CD4-positive, alpha-beta T cell treated with Interleukin-6 at 100 ng/mL for 8 hours (primary cell): ENCODE data around the gene NEIL3.

Experiments used
- DNase-seq: peaks from one replicate; pipeline ENCODE4 v3.0.0-alpha.2; 2020; ENCODE audit warnings: mixed read lengths, low spot score

The NEIL3 gene

DNA sequence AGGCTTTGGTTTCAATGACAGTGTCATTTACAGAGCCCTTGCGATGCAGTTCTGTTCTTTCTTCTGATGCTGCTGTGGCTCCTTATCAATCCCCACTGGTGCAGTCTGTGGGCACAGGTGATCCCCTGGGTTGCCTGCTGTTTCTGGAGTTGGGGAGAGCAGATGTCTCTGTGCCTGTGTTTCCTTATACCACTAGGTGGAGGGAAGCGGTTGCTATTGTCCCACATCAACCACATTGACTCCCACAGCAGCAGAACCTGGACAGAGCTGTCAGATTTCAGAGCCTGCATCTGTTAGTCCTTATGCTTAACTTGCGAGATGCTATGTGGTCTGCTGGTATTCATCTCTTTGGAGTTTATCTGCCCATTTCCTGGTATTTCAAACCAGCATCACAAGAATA, 57.7 kb downstream of the NEIL3 start:
- DNase-seq: peak; percentile 3

DNA sequence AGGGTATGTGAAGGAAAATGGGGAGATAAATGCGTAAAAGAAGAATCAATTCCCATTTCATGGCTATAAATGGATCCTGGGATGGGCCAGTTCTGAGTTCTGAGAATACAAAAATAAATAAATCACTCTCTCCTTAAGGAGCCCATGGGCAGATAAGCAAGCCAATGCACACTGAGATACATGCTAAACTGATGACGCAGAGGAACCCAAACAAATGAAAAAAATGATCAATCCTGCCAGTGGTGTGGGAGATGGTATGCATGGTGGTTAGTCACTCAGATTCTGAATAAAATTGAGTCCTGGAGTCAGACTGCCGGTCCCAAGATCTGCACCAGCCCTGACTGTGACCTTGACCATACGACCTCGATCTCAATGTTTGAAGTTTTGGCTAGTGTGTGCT, 59.7 kb downstream of the NEIL3 start:
- no peak for DNase-seq

DNA sequence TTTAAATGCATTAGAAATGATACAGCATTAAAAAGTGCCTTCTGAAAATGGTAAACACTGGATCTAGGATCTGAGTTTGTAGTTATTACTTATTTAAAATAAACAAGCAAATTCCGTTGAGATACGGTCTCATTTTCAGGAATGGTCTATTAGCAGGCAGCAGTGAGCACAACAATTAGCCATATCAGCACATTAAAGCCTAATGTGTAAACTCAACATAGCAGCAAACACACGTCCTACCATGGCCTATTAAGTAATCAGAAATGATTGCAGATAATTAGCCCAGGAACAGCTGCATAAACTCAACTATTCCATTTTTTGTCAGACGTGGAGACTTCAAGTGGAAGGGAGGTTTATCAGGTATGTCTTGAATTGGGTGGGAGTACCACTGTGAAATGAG, 61.8 kb downstream of the NEIL3 start:
- DNase-seq: no peak

DNA sequence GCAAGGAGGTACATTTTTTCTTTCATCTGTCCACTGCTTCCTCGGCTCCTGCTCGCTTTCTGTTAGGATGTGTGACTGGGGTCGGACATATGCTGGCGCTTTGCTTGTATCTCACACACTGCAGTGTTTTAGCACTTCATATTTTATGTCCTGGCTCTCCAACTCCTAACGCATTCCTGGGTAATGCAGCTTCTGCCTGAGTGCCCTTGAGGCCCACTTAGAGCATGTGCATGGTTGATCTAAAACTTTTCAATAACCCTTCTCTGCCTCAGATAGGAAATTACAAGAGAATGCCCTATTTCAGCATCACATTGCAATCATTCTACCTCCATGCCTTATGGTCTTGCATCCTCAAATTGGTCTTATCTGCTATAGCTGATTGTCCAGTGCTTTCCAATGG, 65.3 kb downstream of the NEIL3 start:
- no peak for DNase-seq

DNA sequence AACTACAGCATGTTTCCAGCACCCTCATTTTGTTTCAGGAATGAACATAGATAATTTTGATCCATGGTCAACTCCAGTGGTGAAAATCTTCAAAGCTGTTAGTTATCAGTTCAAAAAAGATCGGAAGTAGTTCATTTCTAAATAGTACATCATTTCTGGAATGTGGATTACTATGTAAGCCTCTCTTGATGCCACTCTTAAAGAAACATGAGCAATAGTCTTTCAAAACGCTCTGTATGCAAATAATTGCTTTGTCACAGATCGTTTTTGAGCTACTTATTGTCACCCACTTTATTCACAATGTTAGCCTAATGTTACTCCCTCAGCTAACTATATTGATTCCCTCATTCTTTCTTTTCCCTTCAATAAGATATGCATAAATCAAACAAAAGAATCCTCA, 65.7 kb downstream of the NEIL3 start:
- no peak for DNase-seq

DNA sequence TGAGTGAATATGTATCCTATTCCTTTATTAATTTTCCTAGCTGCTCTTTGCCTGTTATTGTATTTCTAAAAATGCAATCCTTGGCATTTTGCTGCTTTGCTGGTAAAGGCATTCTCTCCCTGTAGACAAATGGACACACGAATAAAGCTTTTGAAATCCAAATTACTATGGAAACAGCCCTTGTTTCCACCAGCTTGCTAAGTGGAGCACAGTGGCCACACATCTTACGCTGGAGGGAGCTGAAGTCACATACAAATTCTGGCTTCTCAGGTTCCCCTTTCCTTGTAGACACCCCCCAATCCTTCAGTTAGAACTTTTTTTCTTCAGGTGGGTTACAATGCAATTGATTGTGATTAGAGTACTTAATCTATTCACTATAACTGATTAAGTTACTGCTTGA, 66.3 kb downstream of the NEIL3 start:
- no peak for DNase-seq

DNA sequence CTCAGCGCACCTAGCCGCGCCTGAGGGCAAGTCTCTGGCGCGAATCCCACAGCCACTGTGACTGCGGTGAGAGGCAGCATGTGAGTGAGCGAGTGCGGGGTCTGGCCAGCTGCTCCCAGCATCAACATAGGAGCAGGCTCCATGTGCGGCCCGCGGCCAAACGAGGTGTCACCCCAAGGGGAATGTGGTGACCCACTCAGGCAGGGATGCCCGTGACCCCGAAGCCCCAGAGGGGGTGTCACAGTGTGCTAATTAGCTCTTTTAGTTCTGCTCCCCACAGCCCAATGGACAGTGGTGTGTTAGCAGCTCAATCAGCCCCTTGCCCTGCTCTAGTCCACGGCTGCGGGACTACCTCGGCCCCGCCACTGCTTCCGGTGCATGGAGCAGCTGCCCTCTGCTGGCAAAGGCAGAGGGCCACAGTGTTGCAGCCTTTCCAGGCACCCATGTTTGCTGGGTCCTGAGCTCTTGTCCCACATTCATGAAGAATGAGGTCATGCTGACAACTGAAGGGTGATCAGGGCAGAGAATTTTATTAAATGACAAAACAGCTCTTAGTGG, 71.1 kb downstream of the NEIL3 start:
- DNase-seq: no peak

DNA sequence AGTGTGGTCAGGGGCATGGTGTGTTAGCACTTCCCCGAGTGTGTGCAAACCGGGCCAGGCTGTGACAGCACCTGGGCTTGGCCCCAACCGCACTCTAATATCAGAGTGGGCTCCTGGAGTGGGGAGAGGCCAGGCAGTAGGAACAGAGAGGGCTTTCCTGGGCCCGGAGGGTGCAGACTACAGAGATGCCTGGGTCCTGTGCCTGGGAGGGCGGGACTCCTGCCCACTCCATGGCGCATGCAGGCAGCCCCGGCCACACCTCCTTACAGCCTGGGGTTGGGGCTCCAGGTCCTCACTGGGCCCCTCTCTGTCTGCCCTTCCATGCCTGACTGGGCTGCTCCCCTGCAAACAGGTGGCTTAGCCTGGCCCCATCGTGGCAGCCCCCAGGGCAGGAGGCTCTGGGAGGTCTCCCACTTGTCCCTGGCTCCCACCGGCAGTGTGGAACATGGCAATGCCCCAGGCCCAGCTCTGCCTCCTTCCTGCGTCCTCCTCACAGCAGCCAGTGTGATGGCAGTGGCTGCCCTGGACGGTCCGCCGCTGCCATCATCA, 72.2 kb downstream of the NEIL3 start:
- no peak for DNase-seq

DNA sequence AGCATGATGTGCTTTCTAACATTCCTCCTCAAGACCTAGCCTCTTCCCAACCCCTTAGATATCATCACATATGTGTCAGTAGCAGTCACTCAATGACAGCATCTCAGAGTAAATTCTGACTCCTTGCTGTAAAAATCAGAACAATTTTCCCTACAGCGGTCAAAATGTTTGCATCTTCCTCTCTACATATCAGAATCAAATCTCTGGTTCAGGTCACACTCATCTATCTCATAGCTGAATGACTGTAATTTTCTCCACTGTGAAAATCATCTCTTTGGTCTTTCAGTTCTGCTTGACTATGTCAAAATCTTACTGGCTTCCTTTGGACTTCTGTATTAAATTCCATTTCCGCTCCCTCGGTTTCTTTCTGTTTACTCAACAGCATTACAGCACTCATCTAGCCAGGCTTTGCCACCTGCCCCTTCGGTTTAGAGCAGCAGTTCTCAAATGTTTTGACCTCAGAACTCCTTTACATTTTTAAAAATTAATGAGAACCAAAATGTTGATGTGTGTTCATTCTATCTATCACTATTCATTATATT, 75.3 kb downstream of the NEIL3 start:
- DNase-seq: no peak

DNA sequence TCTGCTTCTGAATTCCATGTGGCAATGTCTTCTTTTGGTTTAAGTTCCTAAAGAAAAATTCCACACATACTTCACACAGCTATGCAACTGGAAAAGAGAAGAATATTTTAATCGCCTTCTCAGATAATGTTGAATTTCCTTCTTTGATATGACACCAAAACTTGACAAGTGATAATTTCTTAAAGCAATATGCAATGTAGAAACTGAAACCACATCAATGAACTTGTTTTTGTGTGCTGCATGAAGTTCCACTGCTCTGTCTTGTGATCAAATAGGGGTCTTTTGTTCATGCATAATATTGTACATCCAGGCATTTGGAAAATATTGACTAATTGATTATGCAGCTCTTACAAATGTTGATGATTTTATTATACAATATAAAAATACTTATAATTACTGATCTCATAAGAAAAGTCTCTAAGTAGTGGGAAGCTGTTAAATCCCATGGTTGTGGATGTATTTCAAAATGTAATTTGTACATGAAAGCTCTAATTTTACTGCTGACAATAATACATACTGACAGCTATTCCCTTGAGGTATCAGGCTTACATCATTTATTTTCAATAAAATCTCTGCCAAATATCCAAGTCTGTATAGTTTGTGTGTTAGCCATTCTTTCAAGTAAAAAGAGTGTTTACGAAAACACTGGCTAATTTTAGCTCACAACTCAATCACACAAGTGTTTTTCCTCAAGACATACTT, 76.1 kb downstream of the NEIL3 start:
- DNase-seq: no peak

DNA sequence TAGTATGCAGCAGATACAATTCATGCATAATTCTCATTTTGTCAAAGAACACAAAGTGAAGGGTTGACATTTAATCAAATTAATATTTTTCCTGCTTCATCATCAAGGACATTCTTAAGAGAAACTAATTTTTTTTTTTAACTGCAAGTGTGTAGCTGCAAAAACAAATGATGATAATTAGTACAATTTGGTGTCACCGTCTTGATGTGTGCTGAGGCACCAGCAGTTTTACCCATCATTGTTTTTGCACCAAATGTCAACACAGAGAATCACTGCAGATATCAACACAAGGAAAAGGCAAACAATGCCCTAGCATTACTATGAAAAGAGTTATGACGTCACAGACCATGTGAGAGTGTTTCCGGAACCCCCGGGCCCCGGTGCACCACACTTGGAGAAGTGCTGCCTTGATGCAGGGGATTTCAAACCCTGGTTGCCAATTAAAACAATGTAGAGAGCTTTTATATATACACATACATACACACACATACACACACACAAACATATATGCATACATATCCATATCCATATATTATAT, 76.7 kb downstream of the NEIL3 start:
- no peak for DNase-seq

DNA sequence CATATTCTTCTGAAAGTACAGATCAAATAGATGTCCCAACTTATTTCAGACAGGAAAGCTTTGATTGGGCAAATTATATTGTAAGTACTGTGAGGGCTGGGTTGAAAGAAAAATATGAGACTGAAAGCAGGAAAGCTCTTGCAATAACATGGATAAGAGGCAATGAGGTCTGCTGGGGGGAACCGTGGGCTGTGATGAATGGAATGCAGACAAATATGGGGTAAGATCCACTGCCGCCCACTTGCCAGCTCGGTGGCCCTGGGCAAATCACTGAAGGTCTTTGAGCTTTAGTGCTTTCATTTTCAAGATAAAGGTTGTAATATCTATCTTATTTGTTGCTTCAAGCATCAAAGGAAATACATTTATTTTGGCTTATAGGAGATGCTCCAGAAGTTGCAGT, 81.6 kb downstream of the NEIL3 start:
- no peak for DNase-seq

DNA sequence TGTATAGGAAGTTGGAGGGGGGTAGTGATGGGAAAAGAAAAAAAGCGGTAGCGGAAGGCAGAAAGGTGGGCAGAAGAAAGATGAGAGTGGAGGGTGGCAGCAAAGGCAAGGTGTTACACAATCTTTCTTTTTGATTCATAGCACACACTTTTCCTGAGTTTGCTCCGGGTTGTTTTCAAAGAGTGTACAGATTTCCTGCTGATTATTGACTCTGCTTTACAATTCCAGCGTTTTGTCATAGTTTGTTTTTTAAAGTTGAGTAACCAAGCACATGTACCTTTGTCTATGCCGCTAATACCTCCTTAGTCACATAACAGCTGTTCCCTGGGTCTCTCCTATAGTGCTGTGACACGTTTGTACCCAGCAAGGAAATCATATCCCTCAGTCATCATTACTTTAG, 82.3 kb downstream of the NEIL3 start:
- DNase-seq: no peak

DNA sequence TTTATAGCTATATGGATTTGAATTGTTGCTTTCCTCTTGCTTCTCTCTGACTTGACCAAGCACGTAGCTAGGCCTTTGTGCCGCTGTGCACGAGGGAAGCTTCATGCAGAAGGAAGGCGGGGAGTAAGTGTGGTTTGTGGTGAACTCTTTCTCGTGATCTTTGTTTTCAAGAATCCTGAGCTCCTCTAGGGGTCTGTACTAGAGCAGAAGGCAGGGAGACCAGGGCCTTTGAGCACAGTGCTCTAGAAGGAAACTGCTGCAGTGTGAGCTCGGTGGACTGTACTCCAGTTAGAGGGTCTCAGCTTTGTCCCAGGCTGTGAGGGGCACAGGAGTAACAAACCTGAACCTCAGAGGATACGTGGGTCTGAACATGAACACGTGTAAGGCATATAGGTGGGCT, 83.6 kb downstream of the NEIL3 start:
- peak; percentile 30 for DNase-seq

DNA sequence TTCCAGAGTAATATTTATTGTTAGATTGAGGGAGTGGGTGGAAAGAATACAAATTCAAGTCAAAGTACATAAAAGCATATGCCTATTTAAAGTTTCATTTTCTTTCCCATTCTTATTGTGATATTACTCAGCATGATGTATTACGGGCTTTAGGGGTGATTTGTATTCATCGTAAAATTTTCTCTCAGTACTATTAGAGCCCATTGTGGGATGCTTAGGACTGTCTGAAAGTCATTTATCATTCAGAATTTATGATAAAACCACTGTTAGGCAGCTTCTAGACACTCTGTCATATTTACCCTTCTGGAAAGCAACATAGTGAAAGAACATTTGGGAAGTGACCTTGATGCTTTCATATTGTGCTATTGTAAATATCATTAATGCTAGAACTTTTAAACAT, 86.7 kb downstream of the NEIL3 start:
- DNase-seq: no peak

DNA sequence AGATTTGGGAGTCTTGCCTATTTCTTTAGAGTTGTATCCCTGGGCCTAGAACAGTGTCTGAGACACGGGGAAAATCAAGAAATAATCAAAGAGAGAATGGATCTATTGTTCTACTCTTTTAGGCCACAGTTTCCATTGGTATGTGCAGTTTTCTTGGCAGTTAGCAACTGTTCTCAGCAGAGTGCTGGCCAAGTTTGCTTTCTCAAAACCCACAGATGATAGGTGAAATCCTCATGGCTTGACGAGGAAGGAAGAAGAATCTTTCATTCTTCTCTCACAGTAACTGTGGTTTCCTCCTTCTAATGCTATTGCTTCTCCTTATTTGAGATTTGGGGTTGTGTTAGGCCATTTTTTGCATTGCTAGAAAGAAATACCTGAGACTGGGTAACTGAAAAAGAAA, 90.4 kb downstream of the NEIL3 start:
- DNase-seq: no peak

DNA sequence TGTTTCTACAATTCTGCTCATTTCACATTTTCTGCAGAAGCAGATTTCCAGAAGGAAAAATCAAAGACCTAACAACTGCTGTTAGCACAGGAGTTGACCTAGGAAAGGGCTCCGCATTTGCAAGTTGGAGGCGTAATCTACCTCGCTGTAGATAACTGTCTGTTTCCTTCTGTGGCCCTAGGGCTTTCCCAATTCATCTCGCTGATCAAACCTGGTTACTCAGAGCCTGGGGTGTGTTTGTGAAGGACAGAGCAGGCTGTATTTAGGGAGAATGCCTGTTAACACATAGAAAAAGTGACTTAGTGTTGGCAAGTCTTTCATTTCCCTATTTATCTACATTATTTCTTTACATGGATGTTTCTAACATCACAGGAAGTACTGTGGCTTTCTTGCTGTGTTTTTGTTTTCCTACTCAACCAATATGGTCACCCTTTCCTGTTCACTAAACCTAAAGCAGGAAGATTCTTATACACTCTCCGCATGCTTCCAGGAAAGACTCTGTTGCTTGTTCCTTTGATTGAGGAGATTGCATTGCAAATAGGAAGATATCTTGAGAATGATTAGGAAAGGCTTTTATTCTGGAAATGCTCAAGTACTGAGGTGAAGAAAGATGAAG, 92.1 kb downstream of the NEIL3 start:
- DNase-seq: peak; percentile 1

DNA sequence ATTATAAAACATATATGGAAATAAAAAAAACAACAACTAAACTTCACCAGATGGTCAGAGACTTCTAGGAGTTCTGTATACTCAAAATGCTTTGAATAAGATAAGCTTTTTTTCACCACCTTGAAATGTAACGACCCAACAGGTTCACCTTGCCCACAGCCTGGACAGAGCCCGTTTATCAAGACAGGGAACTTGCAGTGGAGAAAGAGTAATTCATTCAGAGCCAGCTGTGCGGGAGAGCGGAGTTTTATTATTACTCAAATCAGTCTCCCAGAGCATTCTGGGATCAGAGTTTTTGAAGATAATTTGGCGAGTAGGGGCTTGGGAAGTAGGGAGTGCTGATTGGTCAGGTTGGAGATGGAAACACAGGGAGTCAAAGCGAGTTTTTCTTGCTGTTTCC, 94.1 kb downstream of the NEIL3 start:
- DNase-seq: no peak

DNA sequence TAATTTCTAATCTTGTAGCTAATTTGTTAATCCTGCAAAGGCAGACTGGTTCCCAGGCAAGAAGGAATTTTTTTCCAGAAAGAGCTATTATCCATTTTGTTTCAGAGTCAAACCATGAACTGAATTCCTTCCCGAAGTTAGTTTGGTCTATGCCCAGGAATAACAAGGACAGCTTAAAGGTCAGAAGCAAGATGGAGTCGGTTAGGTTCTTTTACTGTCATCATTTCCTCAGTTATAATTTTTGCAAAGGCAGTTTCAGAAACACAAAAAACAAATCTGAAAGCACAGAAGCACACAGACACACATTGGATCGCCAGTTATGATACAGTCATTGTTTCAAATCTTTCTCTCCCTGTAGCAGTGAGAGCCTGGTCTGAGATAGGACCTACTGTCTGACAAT, 94.7 kb downstream of the NEIL3 start:
- no peak for DNase-seq

DNA sequence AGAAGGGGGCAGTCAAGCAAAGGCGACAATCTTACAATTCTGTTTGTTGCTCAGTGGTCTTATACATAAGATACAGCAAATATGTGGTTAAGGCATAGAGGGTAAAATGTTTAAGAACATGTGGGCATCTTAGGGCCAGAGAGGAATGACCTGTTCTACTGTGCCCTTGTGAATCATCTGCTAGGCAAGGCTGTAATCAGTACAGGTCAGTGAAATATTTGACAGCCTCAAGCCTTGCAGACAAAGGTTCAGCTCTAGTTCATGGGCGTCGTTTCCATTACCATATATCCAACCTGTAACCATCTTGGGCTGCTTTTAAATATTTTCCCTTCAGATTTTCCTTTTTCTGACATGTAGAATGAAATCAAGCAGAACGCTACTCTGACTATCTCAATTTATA, 95.3 kb downstream of the NEIL3 start:
- no peak for DNase-seq

DNA sequence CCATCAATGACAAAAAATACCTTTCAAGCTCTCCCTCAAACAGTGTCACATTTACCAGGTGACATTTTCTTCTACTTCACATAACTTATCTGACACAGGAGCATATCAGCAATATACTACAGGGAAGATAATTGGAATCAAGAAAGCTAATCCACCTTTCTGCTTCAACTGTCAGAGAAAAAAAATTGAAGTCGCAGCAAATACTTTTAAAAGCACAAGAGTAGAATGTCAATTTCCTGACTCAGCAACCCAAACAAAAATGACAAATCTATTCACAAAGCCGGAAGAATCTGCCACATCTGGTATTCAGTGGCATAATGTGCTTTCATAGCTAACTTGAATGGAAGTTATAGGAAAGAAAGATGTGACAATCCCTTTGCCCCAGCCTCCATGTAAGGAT, 95.8 kb downstream of the NEIL3 start:
- no peak for DNase-seq

DNA sequence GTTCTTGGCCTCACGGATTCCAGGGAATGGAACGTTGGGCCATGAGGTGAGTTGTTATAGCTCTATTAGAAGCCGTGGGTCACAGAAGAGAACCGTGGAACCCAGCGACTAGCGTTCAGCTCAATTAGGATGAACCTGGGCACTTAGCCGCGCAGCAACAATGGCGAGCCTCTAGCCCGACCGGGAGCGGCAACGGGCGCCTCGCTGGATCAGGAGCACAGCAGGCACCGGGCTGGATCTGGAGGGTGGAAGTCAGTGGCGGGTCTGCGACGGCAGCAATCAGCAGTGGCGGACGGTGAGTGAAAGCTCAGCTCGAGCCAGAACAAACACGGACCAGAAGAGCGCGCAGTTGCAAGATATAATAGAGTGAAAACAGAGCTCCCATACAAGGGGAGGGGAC, 98.3 kb downstream of the NEIL3 start:
- no peak for DNase-seq

DNA sequence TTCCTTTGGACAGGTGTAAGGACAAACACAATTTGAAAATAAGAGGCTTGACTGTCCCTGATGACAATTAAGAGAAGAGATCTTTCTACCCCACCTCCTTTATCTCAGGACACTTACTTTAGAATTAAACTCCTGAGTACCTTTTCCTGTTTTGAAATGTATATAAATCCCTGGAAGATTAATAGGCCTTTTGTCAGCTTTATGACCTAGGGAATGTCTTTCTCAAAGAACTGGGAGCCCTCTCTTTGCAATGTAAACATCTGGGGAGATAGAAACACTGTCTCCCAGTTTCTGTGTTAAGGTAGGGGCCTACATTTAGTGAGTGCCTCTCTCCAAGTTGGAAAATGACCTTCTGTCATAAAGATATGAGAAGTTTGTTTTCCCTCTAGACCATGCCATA, 100.9 kb downstream of the NEIL3 start:
- DNase-seq: no peak
